Measurements from ENCODE around the gene MS4A15.

DNA sequence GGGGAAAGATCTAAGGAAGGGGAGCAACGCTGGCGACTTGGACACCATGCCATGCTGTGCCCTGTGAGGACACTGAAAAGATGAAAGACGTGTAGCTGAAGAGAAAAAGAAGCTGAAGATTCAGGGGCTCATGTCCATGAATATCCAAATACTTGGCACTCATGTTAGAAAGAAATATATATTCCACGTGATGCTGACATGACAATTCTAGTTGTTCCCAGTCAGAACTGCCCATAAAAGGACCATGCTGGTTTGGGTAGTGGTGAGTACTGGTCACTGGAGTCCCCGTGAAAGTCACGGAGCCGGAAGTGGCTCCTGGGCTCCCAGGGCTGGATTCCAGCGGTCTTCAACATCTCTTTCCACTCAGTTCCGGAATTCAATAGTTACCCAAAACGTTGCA, 9.9 kb downstream of the MS4A15 start:
- TF ChIP-seq, protein P1, sequence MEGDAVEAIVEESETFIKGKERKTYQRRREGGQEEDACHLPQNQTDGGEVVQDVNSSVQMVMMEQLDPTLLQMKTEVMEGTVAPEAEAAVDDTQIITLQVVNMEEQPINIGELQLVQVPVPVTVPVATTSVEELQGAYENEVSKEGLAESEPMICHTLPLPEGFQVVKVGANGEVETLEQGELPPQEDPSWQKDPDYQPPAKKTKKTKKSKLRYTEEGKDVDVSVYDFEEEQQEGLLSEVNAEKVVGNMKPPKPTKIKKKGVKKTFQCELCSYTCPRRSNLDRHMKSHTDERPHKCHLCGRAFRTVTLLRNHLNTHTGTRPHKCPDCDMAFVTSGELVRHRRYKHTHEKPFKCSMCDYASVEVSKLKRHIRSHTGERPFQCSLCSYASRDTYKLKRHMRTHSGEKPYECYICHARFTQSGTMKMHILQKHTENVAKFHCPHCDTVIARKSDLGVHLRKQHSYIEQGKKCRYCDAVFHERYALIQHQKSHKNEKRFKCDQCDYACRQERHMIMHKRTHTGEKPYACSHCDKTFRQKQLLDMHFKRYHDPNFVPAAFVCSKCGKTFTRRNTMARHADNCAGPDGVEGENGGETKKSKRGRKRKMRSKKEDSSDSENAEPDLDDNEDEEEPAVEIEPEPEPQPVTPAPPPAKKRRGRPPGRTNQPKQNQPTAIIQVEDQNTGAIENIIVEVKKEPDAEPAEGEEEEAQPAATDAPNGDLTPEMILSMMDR (IDR thresholded peaks at IDR 0.05), result no peak
- TF ChIP-seq POLR2A (IDR thresholded peaks at IDR 0.05), result no peak

All from gastroesophageal sphincter (tissue), 3 donors.